GM12865 (cell line): Measurements from ENCODE around the gene GARIN5B.

ENCODE experiments used
- DNase-seq: peaks from one replicate; pipeline ENCODE4 v3.0.0; 2010; ENCODE audit warnings: low read depth
- H3K4me3 ChIP-seq: 2 replicates; pipeline ENCODE4 v1.5.1; 2011; ENCODE audit warnings: mild to moderate bottlenecking, low read depth, low read length, control low read depth
- TF ChIP-seq, protein P1 (sequence below): IDR thresholded peaks from 2 replicates; pipeline ENCODE4 v1.5.1; 2011; ENCODE audit warnings: low read length, control low read depth, low read depth, inconsistent platforms; ENCODE audit not compliant: insufficient read depth; ENCODE audit errors: missing control alignments

GARIN5B gene

GRCh38 chr19:55383279-55384130, 20.4 kb upstream of the GARIN5B start:
- DNase-seq: peak; percentile 89
- TF ChIP-seq, protein P1, sequence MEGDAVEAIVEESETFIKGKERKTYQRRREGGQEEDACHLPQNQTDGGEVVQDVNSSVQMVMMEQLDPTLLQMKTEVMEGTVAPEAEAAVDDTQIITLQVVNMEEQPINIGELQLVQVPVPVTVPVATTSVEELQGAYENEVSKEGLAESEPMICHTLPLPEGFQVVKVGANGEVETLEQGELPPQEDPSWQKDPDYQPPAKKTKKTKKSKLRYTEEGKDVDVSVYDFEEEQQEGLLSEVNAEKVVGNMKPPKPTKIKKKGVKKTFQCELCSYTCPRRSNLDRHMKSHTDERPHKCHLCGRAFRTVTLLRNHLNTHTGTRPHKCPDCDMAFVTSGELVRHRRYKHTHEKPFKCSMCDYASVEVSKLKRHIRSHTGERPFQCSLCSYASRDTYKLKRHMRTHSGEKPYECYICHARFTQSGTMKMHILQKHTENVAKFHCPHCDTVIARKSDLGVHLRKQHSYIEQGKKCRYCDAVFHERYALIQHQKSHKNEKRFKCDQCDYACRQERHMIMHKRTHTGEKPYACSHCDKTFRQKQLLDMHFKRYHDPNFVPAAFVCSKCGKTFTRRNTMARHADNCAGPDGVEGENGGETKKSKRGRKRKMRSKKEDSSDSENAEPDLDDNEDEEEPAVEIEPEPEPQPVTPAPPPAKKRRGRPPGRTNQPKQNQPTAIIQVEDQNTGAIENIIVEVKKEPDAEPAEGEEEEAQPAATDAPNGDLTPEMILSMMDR: peak; percentile 24
- peak overlapping the region; percentile 74 for H3K4me3 ChIP-seq

GRCh38 chr19:55382522-55383054, 19.5 kb upstream of the GARIN5B start:
- DNase-seq: no peak
- peak overlapping the region; percentile 59; the same call in 1 of the 2 replicates for H3K4me3 ChIP-seq

DNA sequence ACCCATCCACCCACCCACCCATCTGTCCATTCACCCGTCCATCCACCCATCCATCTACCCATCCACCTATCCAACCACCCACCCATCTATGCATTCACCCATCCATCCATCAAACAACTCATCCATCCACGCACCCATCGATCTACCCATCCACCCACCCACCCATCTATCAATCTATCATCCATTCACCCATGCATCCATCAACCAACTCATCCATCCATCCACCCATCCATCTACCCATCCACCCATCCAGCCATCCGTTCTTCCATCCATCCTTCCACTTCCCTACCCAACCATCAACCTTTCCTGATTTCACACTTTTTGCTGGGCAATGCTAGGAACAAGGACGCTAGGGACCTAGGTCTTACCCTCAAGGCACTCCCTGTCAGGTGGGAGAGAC, 19.0 kb upstream of the GARIN5B start:
- no peak for DNase-seq
- H3K4me3 ChIP-seq: no peak overlapping the region

More at GRCh38 chr19:55382522-55383054, 19.5 kb upstream of the GARIN5B start:
- TF ChIP-seq, protein P1: no peak

DNA sequence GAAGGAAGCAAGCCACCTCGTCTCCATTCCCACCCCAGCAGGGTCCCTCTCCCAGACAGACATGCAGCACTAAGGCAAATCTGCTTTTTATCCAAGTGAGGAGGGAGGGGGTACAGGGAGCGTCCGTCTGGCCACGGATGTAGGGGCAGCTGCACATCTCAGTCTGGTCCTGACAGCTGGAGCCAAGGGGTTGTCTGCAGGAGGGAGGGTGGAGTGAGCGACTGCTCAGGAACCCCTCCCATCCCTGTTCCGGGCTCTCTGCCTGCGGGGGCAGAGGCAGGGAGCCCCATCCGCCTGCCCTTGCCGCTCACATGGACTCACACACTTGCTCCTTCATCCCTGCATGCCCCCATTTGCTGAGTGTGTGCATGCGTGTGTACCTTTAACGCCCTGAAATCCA, 16.1 kb upstream of the GARIN5B start:
- TF ChIP-seq, protein P1: no peak
- no peak for DNase-seq

More for the DNA sequence above, 19.0 kb upstream of the GARIN5B start:
- TF ChIP-seq, protein P1: no peak

DNA sequence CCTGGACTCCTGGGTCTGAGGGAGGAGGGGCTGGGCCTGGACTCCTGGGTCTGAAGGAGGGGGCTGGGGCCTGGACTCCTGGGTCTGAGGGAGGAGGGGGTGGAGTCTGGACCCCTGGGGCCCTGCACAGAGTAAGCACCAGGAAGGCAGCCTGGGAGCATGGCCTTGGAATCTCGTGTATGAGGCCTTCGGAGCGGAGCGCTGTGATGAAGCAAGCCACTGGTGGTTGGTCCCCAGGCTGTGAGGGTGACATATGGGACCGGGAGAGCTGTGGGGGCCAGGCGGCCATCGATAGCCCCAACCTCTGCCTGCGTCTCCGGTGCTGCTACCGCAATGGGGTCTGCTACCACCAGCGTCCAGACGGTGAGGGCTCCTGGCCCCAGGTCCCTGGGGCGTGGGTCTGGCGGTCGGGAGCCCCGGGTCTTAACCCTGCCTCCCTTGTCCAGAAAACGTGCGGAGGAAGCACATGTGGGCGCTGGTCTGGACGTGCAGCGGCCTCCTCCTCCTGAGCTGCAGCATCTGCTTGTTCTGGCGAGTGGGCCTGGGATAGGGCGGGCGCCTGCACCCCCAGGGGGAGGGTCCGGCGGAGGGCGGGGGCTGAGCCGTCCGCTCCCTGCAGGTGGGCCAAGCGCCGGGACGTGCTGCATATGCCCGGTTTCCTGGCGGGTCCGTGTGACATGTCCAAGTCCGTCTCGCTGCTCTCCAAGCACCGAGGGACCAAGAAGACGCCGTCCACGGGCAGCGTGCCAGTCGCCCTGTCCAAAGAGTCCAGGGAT, 14.5 kb upstream of the GARIN5B start:
- DNase-seq: no peak
- H3K4me3 ChIP-seq: no peak overlapping the region
- TF ChIP-seq, protein P1: no peak

More for the DNA sequence above, 16.1 kb upstream of the GARIN5B start:
- H3K4me3 ChIP-seq: no peak overlapping the region

GRCh38 chr19:55376241-55376933, 13.3 kb upstream of the GARIN5B start, which contains the start of gene TMEM190:
TMEM190 (plus strand) TSS chr19:55376826; CDS start chr19:55376854, 28 bp downstream.
- no peak within 1 kb of the TSS for H3K4me3 ChIP-seq
- TF ChIP-seq, protein P1: no peak
- DNase-seq: no peak
